ENCODE measurements around the gene WIPF3. TPM values are rescaled to one million over a fixed set of nuclear protein-coding genes. Genes with fewer than 3 reads are reported as not detected.

WIPF3 gene
- total and polyA plus RNA-seq, 2 experiments from 2014 or later: not detected

DNA sequence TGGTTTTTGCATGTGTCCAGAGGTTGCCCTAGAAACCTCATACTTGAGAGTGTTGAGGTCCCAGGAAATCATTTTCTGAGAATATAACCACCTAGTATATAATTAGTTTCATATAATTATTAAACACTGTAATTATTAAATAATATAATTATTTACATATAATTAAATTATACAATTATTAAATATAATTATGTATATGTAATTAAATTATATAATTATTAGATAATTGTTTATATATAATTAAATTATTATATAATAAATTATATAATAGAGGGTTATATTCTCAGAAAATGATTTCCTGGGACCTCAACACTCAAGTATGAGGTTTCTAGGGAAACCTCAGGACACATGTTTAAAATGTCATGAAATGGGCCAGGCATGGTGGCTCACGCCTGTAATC is 155.7 kb downstream of the WIPF3 start:
- H3K27ac ChIP-seq: no peak overlapping the region
- H3K9me2 ChIP-seq (ENCODE audit: insufficient read depth): no peaks in the 10 kb centered on the region
- DNase-seq: no peak
- in situ Hi-C loops (cut with MboI): no loop called here
- 95 to 100% methylated on average over 1 of the region's 1 CpG for WGBS, 2 experiments (ENCODE audit: low coverage in 1 of 2, low lambda C conversion rate in 2 of 2, missing lambda C conversion rate in 2 of 2)
- no peaks in the 10 kb centered on the region for H3K4me1 ChIP-seq (ENCODE audit: insufficient read depth)
- no peaks in the 10 kb centered on the region for H3K9me3 ChIP-seq (ENCODE audit: low read depth)
- no peak overlapping the region for H3K9ac ChIP-seq
- H3K4me2 ChIP-seq (ENCODE audit: unreplicated experiment): no peak overlapping the region
- H4K20me1 ChIP-seq (ENCODE audit: insufficient read depth): no peaks in the 10 kb centered on the region
- H3F3A ChIP-seq (ENCODE audit: insufficient read depth): no peaks in the 10 kb centered on the region
- H2AFZ ChIP-seq: no peak overlapping the region
- no peak for TF ChIP-seq EZH2 (IDR thresholded peaks at IDR 0.05; ENCODE audit: insufficient read depth, poor library complexity, severe bottlenecking)
- TF ChIP-seq EZH2phosphoT487 (IDR thresholded peaks at IDR 0.05; ENCODE audit: insufficient read depth, low read depth): no peak
- H3K79me2 ChIP-seq (ENCODE audit: insufficient read depth): peaks cover 47% of the 10 kb centered on the region
- H3K4me3 ChIP-seq: no peak overlapping the region
- H3K27me3 ChIP-seq (replicated peaks; ENCODE audit: insufficient read depth): no peaks in the 10 kb centered on the region
- peaks cover 8% of the 10 kb centered on the region for H3K36me3 ChIP-seq (ENCODE audit: low read depth)

DNA sequence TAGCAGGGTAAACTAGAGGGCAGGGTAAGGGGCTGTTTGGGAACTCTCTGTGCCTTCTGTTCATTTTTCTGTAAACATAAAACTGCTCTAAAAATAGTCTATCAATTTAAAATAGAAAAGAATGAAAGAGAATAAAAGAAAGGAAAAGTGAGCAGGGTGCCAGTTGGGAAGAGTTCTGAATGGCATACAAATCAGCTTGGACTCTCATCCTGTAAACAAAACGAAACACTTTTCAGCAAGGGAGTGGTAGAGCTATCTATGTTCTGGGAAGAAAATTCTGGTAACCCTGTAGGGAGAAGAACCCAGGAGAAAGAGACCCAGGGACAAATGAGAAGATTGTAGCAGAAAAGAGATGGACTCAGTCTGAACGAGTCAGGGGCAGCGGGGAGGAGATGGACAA is 158.7 kb downstream of the WIPF3 start:
- Histone ChIP-seq H3K9me2 (ENCODE audit: insufficient read depth) (no peaks in the 10 kb centered on the region), H3K36me3 (ENCODE audit: low read depth) (peaks cover 8% of the 10 kb centered on the region), H3K4me3 (no peak overlapping the region), H2AFZ (no peak overlapping the region), H3K27me3 (replicated peaks; ENCODE audit: insufficient read depth) (no peaks in the 10 kb centered on the region), H3K4me1 (ENCODE audit: insufficient read depth) (no peaks in the 10 kb centered on the region), H3K9ac (no peak overlapping the region), H4K20me1 (ENCODE audit: insufficient read depth) (no peaks in the 10 kb centered on the region), H3K9me3 (ENCODE audit: low read depth) (no peaks in the 10 kb centered on the region), H3K4me2 (ENCODE audit: unreplicated experiment) (no peak overlapping the region), H3K79me2 (ENCODE audit: insufficient read depth) (peaks cover 54% of the 10 kb centered on the region), H3F3A (ENCODE audit: insufficient read depth) (no peaks in the 10 kb centered on the region), H3K27ac (no peak overlapping the region)
- DNase-seq: no peak
- in situ Hi-C loops (cut with MboI): no loop called here
- 66 to 67% methylated on average over 3 of the region's 3 CpGs for WGBS, 2 experiments (ENCODE audit: low coverage in 1 of 2, low lambda C conversion rate in 2 of 2, missing lambda C conversion rate in 2 of 2)
- TF ChIP-seq EZH2 (IDR thresholded peaks at IDR 0.05; ENCODE audit: insufficient read depth, poor library complexity, severe bottlenecking): no peak
- no peak for TF ChIP-seq EZH2phosphoT487 (IDR thresholded peaks at IDR 0.05; ENCODE audit: insufficient read depth, low read depth)

Small RNA genes lying within 50 kb of the gene (small RNA-seq; reads per million reads assigned to genes)
- gene RF01210 (ENCODE audit: low read depth, low replicate concordance): not detected

Other genes starting within 250 kb of the WIPF3 start
- 6.1 and 11.5 TPM in 2 replicates for gene PRR15, start 242.7 kb upstream of the WIPF3 start, total RNA-seq (2014; rRNA removed; shearing (Covaris generic))
- 9.2 and 11.5 TPM in 2 replicates for gene PRR15, start 242.7 kb upstream of the WIPF3 start, polyA plus RNA-seq (2016; fragmentation: Nextera tagmentation; extraction: Ambion mirVana)
- 80.0 and 82.2 TPM in 2 replicates for gene SCRN1, start 183.3 kb downstream of the WIPF3 start, total RNA-seq (2014; rRNA removed; shearing (Covaris generic))
- gene SCRN1, start 183.3 kb downstream of the WIPF3 start, polyA plus RNA-seq (2016; fragmentation: Nextera tagmentation; extraction: Ambion mirVana): 57.6 and 58.8 TPM in 2 replicates
- gene FKBP14, start 220.2 kb downstream of the WIPF3 start, total RNA-seq (2014; rRNA removed; shearing (Covaris generic)): 28.3 and 31.8 TPM in 2 replicates
- gene FKBP14, start 220.2 kb downstream of the WIPF3 start, polyA plus RNA-seq (2016; fragmentation: Nextera tagmentation; extraction: Ambion mirVana): 50.7 and 50.8 TPM in 2 replicates
- gene PLEKHA8, start 221.9 kb downstream of the WIPF3 start, total RNA-seq (2014; rRNA removed; shearing (Covaris generic)): 10.3 and 15.3 TPM in 2 replicates
- 4.5 and 4.7 TPM in 2 replicates for gene PLEKHA8, start 221.9 kb downstream of the WIPF3 start, polyA plus RNA-seq (2016; fragmentation: Nextera tagmentation; extraction: Ambion mirVana)

Measured in GM23248 (cell line).